OCI-LY3 (cell line): ENCODE results near the gene EPM2A.

Source experiments
- H2AFZ ChIP-seq: fragments of 200-600, 300-600 bp; shearing (Covaris generic); 2 replicates; pipeline ENCODE4 v1.6.0; 2014; ENCODE audit warnings: antibody characterized with exemption, low read depth, low read length
- H3K27ac ChIP-seq: fragments of 200-600, 300-600 bp; sonication (generic); 2 replicates; pipeline ENCODE4 v1.5.1; 2014; ENCODE audit warnings: mild to moderate bottlenecking, low read length, moderate library complexity, mixed read lengths
- H3K27me3 ChIP-seq: fragments of 200-600, 300-600 bp; sonication (generic); 2 replicates; pipeline ENCODE4 v1.6.1; 2014; ENCODE audit warnings: low read depth, low read length, mixed read lengths
- H3K36me3 ChIP-seq: fragments of 200-600, 300-600 bp; sonication (generic); replicated peaks from 2 replicates; pipeline ENCODE3; 2014; ENCODE audit warnings: low read depth, low read length, mixed read lengths
- H3K4me1 ChIP-seq: fragments of 300-600, 200-600 bp; sonication (generic); 2 replicates; pipeline ENCODE4 v1.6.1; 2014; ENCODE audit warnings: low read length, mixed read lengths
- H3K4me2 ChIP-seq: fragments of 200-600, 300-600 bp; sonication (generic); 2 replicates; pipeline ENCODE4 v1.6.1; 2014; ENCODE audit warnings: low read length, mixed read lengths
- H3K4me3 ChIP-seq: fragments of 300-600, 200-600 bp; sonication (generic); 2 replicates; pipeline ENCODE4 v1.5.1; 2014; ENCODE audit warnings: antibody characterized with exemption, mild to moderate bottlenecking, low read length, moderate library complexity
- H3K79me2 ChIP-seq: fragments of 300-600, 200-600 bp; shearing (Covaris generic); 2 replicates; pipeline ENCODE4 v1.6.1; 2014; ENCODE audit warnings: mild to moderate bottlenecking, low read length, mixed read lengths
- H3K9ac ChIP-seq: fragments of 300-600, 200-600 bp; shearing (Covaris generic); 2 replicates; pipeline ENCODE4 v1.6.0; 2014; ENCODE audit warnings: mild to moderate bottlenecking, low read length, moderate library complexity
- H3K9me3 ChIP-seq: fragments of 200-600, 300-600 bp; shearing (Covaris generic); 2 replicates; pipeline ENCODE4 v1.6.1; 2014; ENCODE audit warnings: low read length, mixed read lengths; ENCODE audit not compliant: insufficient read depth
- H4K20me1 ChIP-seq: fragments of 200-600, 300-600 bp; sonication (generic); 2 replicates; pipeline ENCODE4 v1.6.1; 2016; ENCODE audit warnings: low read length, mixed read lengths; ENCODE audit not compliant: insufficient read depth
- EZH2phosphoT487 ChIP-seq: fragments of 200-600 bp; shearing (Covaris generic); IDR thresholded peaks from 2 replicates; pipeline ENCODE4 v1.6.1; 2018; ENCODE audit warnings: antibody characterized with exemption, mixed run types, low read depth
- TF ChIP-seq, protein P1 (sequence below): fragments of 200-600, 300-600 bp; sonication (generic); IDR thresholded peaks from 2 replicates; pipeline ENCODE4 v1.5.1; 2014; ENCODE audit warnings: antibody characterized with exemption, low read length, low read depth

The EPM2A gene

DNA sequence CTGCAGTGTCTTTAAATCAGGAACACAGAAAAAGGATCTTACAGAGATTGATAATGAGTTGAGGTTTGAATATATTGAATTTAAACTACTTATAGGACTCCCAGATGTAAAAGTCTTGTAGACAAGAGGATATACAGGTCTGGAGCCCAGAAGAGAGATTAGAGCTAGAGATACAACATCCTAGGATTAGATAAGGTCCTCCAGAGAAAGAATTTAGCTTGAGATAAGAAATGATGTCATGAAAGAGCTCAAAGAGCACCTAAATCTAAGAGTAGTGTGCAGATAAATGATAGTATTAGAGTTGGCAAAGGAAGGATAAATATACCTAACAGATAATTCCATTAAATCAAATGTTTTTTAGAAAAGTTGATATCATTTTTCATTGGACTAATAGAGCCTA lies 23.9 kb downstream of the EPM2A start:
- Histone ChIP-seq H3K79me2 (no peaks in the 10 kb centered on the region), H3K4me3 (no peak overlapping the region), H2AFZ (no peak overlapping the region), H3K36me3 (peaks cover 5% of the 10 kb centered on the region), H3K4me2 (no peak overlapping the region), H3K27ac (no peak overlapping the region), H3K9ac (no peak overlapping the region), H3K9me3 (no peaks in the 10 kb centered on the region), H3K27me3 (no peaks in the 10 kb centered on the region), H4K20me1 (no peaks in the 10 kb centered on the region), H3K4me1 (no peaks in the 10 kb centered on the region)
- TF ChIP-seq EZH2phosphoT487 = no peak
- TF ChIP-seq, protein P1, sequence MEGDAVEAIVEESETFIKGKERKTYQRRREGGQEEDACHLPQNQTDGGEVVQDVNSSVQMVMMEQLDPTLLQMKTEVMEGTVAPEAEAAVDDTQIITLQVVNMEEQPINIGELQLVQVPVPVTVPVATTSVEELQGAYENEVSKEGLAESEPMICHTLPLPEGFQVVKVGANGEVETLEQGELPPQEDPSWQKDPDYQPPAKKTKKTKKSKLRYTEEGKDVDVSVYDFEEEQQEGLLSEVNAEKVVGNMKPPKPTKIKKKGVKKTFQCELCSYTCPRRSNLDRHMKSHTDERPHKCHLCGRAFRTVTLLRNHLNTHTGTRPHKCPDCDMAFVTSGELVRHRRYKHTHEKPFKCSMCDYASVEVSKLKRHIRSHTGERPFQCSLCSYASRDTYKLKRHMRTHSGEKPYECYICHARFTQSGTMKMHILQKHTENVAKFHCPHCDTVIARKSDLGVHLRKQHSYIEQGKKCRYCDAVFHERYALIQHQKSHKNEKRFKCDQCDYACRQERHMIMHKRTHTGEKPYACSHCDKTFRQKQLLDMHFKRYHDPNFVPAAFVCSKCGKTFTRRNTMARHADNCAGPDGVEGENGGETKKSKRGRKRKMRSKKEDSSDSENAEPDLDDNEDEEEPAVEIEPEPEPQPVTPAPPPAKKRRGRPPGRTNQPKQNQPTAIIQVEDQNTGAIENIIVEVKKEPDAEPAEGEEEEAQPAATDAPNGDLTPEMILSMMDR = no peak

DNA sequence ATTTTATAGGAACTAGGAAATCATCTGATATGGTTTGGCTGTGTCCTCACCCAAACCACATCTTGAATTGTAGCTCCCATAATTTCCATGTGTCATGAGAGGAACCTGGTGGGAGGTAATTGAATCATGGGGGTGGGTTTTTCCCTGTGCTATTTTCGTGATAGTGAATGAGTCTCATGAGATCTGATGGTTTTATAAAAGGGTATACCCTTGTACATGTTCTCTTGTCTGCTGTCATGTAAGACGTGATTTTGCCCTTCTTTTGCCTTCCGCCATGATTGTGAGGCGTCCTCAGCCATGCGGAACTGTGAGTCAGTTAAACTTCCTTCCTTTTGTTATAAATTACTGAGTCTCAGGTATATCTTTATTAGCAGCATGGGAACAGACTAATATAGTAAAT lies 27.9 kb downstream of the EPM2A start:
- no peak overlapping the region for H3K9ac ChIP-seq
- no peak overlapping the region for H3K4me2 ChIP-seq
- H3K79me2 ChIP-seq = no peaks in the 10 kb centered on the region
- TF ChIP-seq, protein P1 = no peak
- no peak for TF ChIP-seq EZH2phosphoT487
- H3K27me3 ChIP-seq = no peaks in the 10 kb centered on the region
- H3K27ac ChIP-seq = no peak overlapping the region
- no peaks in the 10 kb centered on the region for H4K20me1 ChIP-seq
- no peak overlapping the region for H2AFZ ChIP-seq
- H3K4me1 ChIP-seq = no peaks in the 10 kb centered on the region
- H3K9me3 ChIP-seq = no peaks in the 10 kb centered on the region
- no peaks in the 10 kb centered on the region for H3K36me3 ChIP-seq
- no peak overlapping the region for H3K4me3 ChIP-seq

DNA sequence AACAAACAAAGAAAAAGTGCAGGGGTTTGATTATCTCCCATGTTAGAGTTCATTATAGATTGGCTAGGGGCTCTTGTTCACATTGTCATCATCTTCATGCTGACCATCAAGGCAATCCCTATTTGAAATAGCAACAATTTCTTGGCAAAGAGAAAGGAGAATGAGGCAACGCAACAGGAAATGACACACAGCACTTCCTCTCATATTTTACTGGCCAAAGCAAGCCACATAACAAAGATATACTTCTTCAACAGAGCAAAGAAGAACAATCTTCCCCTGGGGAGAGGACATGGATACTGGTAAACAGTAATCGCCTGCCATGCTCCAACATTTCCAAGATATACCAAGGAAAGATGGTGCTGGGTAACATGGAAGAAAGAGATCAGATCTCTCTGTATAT lies 29.8 kb downstream of the EPM2A start:
- no peaks in the 10 kb centered on the region for H3K27me3 ChIP-seq
- H3K9me3 ChIP-seq = no peaks in the 10 kb centered on the region
- H2AFZ ChIP-seq = no peak overlapping the region
- H3K4me3 ChIP-seq = no peak overlapping the region
- TF ChIP-seq EZH2phosphoT487 = no peak
- TF ChIP-seq, protein P1 = no peak
- H3K36me3 ChIP-seq = no peaks in the 10 kb centered on the region
- no peaks in the 10 kb centered on the region for H3K4me1 ChIP-seq
- H3K9ac ChIP-seq = no peak overlapping the region
- no peak overlapping the region for H3K27ac ChIP-seq
- no peaks in the 10 kb centered on the region for H3K79me2 ChIP-seq
- H3K4me2 ChIP-seq = no peak overlapping the region
- no peaks in the 10 kb centered on the region for H4K20me1 ChIP-seq

DNA sequence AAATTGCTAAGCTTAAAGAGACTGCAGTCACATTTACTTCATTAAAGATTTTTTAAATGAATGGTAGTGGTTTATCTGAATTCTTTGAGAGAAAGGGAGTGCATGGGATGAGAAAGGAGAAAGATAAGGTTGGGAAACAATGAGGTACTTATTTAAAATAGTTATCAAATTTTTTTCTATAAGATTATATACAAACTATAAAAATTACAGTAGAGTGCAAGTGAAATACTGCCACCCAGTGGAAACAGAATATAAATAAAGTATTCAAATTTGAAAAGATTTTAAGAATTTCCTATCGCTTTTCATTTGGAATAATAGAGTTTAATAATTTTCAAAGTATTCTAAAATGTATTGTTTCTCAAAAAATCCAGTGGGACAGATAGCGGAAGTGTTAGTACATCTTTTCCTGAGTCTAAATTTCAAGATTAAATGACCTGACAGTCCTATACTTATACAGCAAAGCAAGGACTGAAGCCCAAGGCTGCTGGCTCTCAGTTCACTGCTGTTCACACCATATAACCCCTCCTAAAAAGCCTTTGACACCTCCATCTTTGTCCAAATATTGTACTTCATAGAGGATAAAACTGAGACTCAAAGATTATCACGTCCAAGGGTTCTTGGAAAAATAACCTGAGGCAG lies 31.1 kb downstream of the EPM2A start:
- H3K4me2 ChIP-seq = no peak overlapping the region
- no peak for TF ChIP-seq EZH2phosphoT487
- TF ChIP-seq, protein P1 = peak; percentile 36; the same call in 1 of the 2 replicates
- H3K36me3 ChIP-seq = no peaks in the 10 kb centered on the region
- H3K4me3 ChIP-seq = no peak overlapping the region
- no peak overlapping the region for H3K9ac ChIP-seq
- H2AFZ ChIP-seq = no peak overlapping the region
- no peaks in the 10 kb centered on the region for H4K20me1 ChIP-seq
- no peaks in the 10 kb centered on the region for H3K27me3 ChIP-seq
- no peaks in the 10 kb centered on the region for H3K79me2 ChIP-seq
- no peak overlapping the region for H3K27ac ChIP-seq
- no peaks in the 10 kb centered on the region for H3K4me1 ChIP-seq
- no peaks in the 10 kb centered on the region for H3K9me3 ChIP-seq
